ENCODE measurements around the gene EIF4EBP2.

Gene EIF4EBP2

GRCh38 chr10:70396140-70396539 lies 7.8 kb upstream of the EIF4EBP2 start:
- no peak for ATAC-seq (replicated peaks; ENCODE audit: extremely low read depth, poor library complexity, severe bottlenecking)
- no peak overlapping the region for H3K27ac Mint-ChIP-seq (ENCODE audit: low read depth)
- no peaks in the 10 kb centered on the region for H3K4me1 Mint-ChIP-seq
- DNase-seq (ENCODE audit: low spot score in 2 of 2): no peak
- H3K4me3 Mint-ChIP-seq: no peak overlapping the region
- no peaks in the 10 kb centered on the region for H3K36me3 Mint-ChIP-seq (ENCODE audit: insufficient read depth)
- no peaks in the 10 kb centered on the region for H3K9me3 Mint-ChIP-seq
- peaks cover 11% of the 10 kb centered on the region for H3K27me3 Mint-ChIP-seq

DNA sequence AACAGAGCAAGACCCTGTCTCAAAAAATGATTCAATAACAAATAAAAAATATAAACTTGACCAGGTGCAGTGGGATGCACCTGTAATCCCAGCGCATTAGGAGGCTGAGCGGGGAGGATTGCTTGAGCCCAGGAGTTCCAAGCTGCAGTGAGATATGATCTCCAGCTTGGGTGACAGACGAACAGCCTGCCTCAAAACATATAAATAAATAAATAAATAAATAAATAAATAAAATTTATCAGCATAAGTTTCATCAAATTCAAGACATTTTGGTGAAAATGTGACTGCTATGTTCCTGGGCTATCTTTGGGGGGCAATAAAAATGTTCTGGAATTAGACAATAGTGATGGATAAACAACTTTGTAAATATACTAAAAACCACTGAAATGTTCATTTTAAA lies 4.8 kb upstream of the EIF4EBP2 start:
- Mint-ChIP-seq H3K27me3 (no peaks in the 10 kb centered on the region), H3K4me1 (peaks cover 6% of the 10 kb centered on the region), H3K27ac (ENCODE audit: low read depth) (no peak overlapping the region)

DNA sequence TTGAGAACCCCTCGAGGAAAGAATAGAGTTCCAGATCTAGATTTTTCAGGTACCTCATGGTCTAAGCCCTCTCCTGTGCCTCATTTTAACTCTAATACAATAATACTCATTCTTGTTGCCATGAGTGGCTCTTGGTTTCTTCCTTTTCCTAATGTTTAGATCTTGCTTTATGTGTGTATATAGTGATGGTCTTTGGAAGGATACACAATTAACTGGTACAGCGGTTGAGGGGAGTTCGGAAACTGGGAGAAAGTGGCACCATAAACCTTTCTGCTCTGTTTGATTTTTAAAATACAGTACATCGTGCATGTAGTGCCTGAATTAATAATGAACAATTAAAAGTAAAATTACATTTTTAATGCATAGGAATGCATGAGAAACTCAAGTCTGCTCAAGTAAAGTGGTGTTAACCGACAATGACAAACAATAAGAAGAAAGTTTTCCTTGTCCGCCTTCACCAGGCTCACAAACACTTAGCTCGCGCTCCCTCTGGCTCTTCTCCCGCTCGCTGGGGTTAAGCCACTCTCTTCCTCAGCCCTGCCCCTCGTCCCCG lies 386 bp upstream of the EIF4EBP2 start:
- Mint-ChIP-seq H3K4me1 (peaks cover 34% of the 10 kb centered on the region), H3K9me3 (no peaks in the 10 kb centered on the region), H3K36me3 (ENCODE audit: insufficient read depth) (peaks cover 7% of the 10 kb centered on the region), H3K4me3 (peak overlapping the region; percentile 99), H3K27ac (ENCODE audit: low read depth) (peak overlapping the region; percentile 58), H3K27me3 (no peaks in the 10 kb centered on the region)
- DNase-seq (ENCODE audit: low spot score in 2 of 2): no peak
- no peak for ATAC-seq (replicated peaks; ENCODE audit: extremely low read depth, poor library complexity, severe bottlenecking)

More for the DNA sequence above, 4.8 kb upstream of the EIF4EBP2 start:
- Mint-ChIP-seq H3K4me3 (no peak overlapping the region), H3K36me3 (ENCODE audit: insufficient read depth) (no peaks in the 10 kb centered on the region), H3K9me3 (no peaks in the 10 kb centered on the region)
- ATAC-seq (replicated peaks; ENCODE audit: extremely low read depth, poor library complexity, severe bottlenecking) (no peak), DNase-seq (ENCODE audit: low spot score in 2 of 2) (no peak)

GRCh38 chr10:70404787-70405036 lies 767 bp downstream of the EIF4EBP2 start:
- H3K4me3 Mint-ChIP-seq: peak overlapping the region; percentile 99
- no peak for DNase-seq (ENCODE audit: low spot score in 2 of 2)
- H3K9me3 Mint-ChIP-seq: no peaks in the 10 kb centered on the region
- H3K36me3 Mint-ChIP-seq (ENCODE audit: insufficient read depth): peaks cover 9% of the 10 kb centered on the region
- H3K27ac Mint-ChIP-seq (ENCODE audit: low read depth): peak overlapping the region; percentile 98
- no peaks in the 10 kb centered on the region for H3K27me3 Mint-ChIP-seq
- H3K4me1 Mint-ChIP-seq: peaks cover 46% of the 10 kb centered on the region
- no peak for ATAC-seq (replicated peaks; ENCODE audit: extremely low read depth, poor library complexity, severe bottlenecking)

GRCh38 chr10:70405037-70405824 lies 1.3 kb downstream of the EIF4EBP2 start:
- peak overlapping the region; percentile 99 for H3K4me3 Mint-ChIP-seq
- peak overlapping the region; percentile 98 for H3K27ac Mint-ChIP-seq (ENCODE audit: low read depth)
- H3K36me3 Mint-ChIP-seq (ENCODE audit: insufficient read depth): peaks cover 11% of the 10 kb centered on the region
- no peaks in the 10 kb centered on the region for H3K27me3 Mint-ChIP-seq
- DNase-seq (ENCODE audit: low spot score in 2 of 2) (no peak), ATAC-seq (replicated peaks; ENCODE audit: extremely low read depth, poor library complexity, severe bottlenecking) (no peak)
- peaks cover 49% of the 10 kb centered on the region for H3K4me1 Mint-ChIP-seq
- H3K9me3 Mint-ChIP-seq: no peaks in the 10 kb centered on the region

DNA sequence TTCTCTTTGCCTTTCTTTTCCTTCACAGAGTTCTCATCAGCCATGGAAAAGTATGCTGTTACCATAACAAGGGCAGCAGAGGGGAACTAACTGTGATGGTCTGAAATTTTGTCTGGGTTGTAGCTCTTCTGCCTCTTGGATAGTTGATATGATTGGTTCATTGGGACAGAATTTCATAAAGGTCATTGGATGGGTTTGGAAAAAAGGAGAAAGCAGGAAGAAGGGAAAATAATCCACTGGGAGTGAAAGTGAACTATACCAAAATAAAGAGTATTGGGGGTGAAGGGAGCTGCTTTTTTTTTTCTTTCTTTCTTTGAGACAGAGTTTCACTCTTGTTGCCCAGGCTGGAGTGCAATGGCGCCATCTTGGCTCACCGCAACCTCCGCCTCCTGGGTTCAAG lies 5.8 kb downstream of the EIF4EBP2 start:
- peaks cover 9% of the 10 kb centered on the region for H3K36me3 Mint-ChIP-seq (ENCODE audit: insufficient read depth)
- H3K9me3 Mint-ChIP-seq: no peaks in the 10 kb centered on the region
- no peaks in the 10 kb centered on the region for H3K27me3 Mint-ChIP-seq
- peaks cover 72% of the 10 kb centered on the region for H3K4me1 Mint-ChIP-seq
- H3K4me3 Mint-ChIP-seq: peak overlapping the region; percentile 3
- ATAC-seq (replicated peaks; ENCODE audit: extremely low read depth, poor library complexity, severe bottlenecking) (no peak), DNase-seq (ENCODE audit: low spot score in 2 of 2) (no peak)
- peak overlapping the region; percentile 4 for H3K27ac Mint-ChIP-seq (ENCODE audit: low read depth)

DNA sequence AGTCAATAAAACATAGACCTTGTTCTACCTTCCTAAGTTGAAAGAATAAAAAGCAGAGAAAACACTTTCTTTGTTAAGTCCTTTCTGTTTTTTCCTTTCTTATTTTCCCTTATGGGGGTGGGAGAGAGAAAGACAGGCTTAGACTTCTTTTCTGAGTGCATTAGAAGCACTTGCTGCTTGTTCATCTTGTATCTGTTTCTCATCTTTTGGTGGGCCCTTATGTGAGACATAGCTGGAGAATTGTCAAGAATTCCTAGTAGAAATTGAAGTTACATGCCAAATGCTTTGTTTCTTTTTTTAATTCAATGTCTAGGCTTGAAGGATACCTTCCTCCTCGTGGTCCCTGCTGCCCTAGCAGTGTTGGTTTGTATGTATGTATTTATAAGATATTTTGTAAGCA lies 6.7 kb downstream of the EIF4EBP2 start:
- Mint-ChIP-seq H3K9me3 (no peaks in the 10 kb centered on the region), H3K4me1 (peaks cover 72% of the 10 kb centered on the region)
- DNase-seq (ENCODE audit: low spot score in 2 of 2): no peak

DNA sequence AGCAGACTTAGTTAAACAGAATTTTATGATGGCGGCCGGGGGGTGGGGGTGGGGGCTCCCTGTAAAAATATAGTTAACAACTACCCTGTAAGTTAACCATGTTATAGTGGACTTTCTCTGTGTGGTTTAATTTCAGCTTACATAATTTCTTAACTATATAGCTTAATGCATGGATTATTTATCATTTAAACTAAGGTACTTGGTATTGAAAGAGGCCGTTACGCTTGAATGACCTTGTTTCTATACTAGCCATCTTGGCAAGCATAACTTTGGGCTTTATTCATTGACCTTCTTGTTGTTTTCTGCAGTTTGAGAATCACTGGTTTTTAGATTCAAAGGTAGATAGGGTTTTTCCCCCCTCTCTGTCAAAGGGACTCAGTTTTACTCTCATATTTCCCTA lies 8.4 kb downstream of the EIF4EBP2 start:
- DNase-seq (ENCODE audit: low spot score in 2 of 2) (no peak), ATAC-seq (replicated peaks; ENCODE audit: extremely low read depth, poor library complexity, severe bottlenecking) (no peak)
- H3K4me1 Mint-ChIP-seq: peaks cover 66% of the 10 kb centered on the region
- no peaks in the 10 kb centered on the region for H3K27me3 Mint-ChIP-seq
- H3K9me3 Mint-ChIP-seq: no peaks in the 10 kb centered on the region
- peaks cover 3% of the 10 kb centered on the region for H3K36me3 Mint-ChIP-seq (ENCODE audit: insufficient read depth)
- H3K4me3 Mint-ChIP-seq: no peak overlapping the region
- no peak overlapping the region for H3K27ac Mint-ChIP-seq (ENCODE audit: low read depth)

More for the DNA sequence above, 6.7 kb downstream of the EIF4EBP2 start:
- H3K27ac Mint-ChIP-seq (ENCODE audit: low read depth): no peak overlapping the region
- no peak for ATAC-seq (replicated peaks; ENCODE audit: extremely low read depth, poor library complexity, severe bottlenecking)
- no peaks in the 10 kb centered on the region for H3K27me3 Mint-ChIP-seq
- peaks cover 9% of the 10 kb centered on the region for H3K36me3 Mint-ChIP-seq (ENCODE audit: insufficient read depth)
- no peak overlapping the region for H3K4me3 Mint-ChIP-seq

DNA sequence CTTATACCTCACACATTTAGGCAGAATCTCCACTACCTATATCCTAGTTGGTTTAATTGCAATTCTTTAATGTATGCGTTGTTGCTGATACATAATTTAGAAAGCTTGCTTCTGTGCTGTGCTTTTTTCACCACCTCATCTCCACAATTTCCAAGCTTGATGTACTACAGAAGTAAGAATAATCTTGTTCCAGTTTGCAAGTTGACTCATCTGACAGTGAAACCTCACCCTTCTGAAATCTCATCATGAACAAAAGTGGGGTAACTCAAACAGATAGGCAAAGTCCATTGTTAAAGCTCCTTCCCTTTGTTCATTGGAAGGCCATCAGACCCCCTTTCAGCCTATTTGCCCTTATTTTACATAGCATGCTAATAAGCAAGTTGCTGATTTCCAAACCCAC lies 13.6 kb downstream of the EIF4EBP2 start:
- DNase-seq (ENCODE audit: low spot score in 2 of 2): no peak
- no peaks in the 10 kb centered on the region for H3K9me3 Mint-ChIP-seq
- no peak for ATAC-seq (replicated peaks; ENCODE audit: extremely low read depth, poor library complexity, severe bottlenecking)
- H3K27ac Mint-ChIP-seq (ENCODE audit: low read depth): no peak overlapping the region
- peaks cover 31% of the 10 kb centered on the region for H3K36me3 Mint-ChIP-seq (ENCODE audit: insufficient read depth)
- H3K4me1 Mint-ChIP-seq: peaks cover 29% of the 10 kb centered on the region
- H3K4me3 Mint-ChIP-seq: no peak overlapping the region
- no peaks in the 10 kb centered on the region for H3K27me3 Mint-ChIP-seq

DNA sequence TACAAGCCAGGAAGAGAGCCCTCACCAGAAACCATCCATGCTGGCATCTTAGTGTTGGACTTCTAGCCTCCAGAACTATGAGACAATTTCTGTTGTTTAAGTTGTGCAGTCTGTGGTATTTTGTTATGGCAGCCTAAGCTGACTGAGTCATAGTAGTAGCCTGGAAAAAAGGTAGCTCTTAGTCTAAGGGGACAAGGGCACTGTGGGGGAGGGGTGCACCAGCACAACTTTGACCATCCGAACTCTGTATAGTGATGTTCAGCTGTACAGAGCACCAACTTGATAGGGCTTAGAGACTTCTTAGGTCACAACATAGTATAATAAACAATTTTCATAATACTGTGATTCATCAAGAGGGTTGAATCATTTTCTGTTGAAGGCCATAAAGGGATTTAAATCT lies 14.3 kb downstream of the EIF4EBP2 start:
- peaks cover 38% of the 10 kb centered on the region for H3K36me3 Mint-ChIP-seq (ENCODE audit: insufficient read depth)
- ATAC-seq (replicated peaks; ENCODE audit: extremely low read depth, poor library complexity, severe bottlenecking): no peak
- no peaks in the 10 kb centered on the region for H3K27me3 Mint-ChIP-seq
- H3K27ac Mint-ChIP-seq (ENCODE audit: low read depth): no peak overlapping the region
- no peak overlapping the region for H3K4me3 Mint-ChIP-seq
- H3K9me3 Mint-ChIP-seq: no peaks in the 10 kb centered on the region
- peaks cover 29% of the 10 kb centered on the region for H3K4me1 Mint-ChIP-seq
- DNase-seq (ENCODE audit: low spot score in 2 of 2): no peak

- Mint-ChIP-seq H3K27ac (ENCODE audit: low read depth) (no peak overlapping the region), H3K36me3 (ENCODE audit: insufficient read depth) (peaks cover 43% of the 10 kb centered on the region), H3K4me3 (no peak overlapping the region), H3K27me3 (no peaks in the 10 kb centered on the region), H3K4me1 (peaks cover 27% of the 10 kb centered on the region), H3K9me3 (no peaks in the 10 kb centered on the region)
- DNase-seq (ENCODE audit: low spot score in 2 of 2): no peak
- ATAC-seq (replicated peaks; ENCODE audit: extremely low read depth, poor library complexity, severe bottlenecking): no peak
Measured at GRCh38 chr10:70418713-70419112, 14.8 kb downstream of the EIF4EBP2 start.

DNA sequence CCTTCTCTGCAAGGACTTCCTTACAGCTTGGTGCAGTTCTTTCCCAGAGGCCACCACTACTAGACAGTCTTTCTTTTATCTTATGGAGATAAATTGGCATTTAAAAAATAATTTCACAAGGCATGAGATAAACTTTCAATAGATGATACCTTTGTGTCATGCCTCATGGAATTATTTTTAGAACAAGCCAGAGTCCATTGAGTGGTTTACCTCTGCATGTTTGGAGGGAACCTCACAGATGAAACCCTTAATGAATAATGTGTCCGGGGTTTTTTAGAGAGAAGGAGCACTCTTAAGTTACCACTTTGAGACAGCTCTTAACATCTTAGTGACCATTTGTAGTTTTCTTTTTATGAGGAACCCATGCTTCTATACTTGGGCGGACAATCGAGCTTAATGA lies 20.4 kb downstream of the EIF4EBP2 start:
- Mint-ChIP-seq H3K36me3 (ENCODE audit: insufficient read depth) (peaks cover 67% of the 10 kb centered on the region), H3K4me1 (peaks cover 9% of the 10 kb centered on the region), H3K27me3 (no peaks in the 10 kb centered on the region), H3K27ac (ENCODE audit: low read depth) (no peak overlapping the region), H3K4me3 (no peak overlapping the region), H3K9me3 (no peaks in the 10 kb centered on the region)
- no peak for DNase-seq (ENCODE audit: low spot score in 2 of 2)
- ATAC-seq (replicated peaks; ENCODE audit: extremely low read depth, poor library complexity, severe bottlenecking): no peak

GRCh38 chr10:70425096-70425495 lies 21.2 kb downstream of the EIF4EBP2 start:
- ATAC-seq (replicated peaks; ENCODE audit: extremely low read depth, poor library complexity, severe bottlenecking) (no peak), DNase-seq (ENCODE audit: low spot score in 2 of 2) (no peak)
- Mint-ChIP-seq H3K4me3 (no peak overlapping the region), H3K9me3 (no peaks in the 10 kb centered on the region), H3K36me3 (ENCODE audit: insufficient read depth) (peaks cover 63% of the 10 kb centered on the region), H3K4me1 (peaks cover 9% of the 10 kb centered on the region), H3K27ac (ENCODE audit: low read depth) (no peak overlapping the region), H3K27me3 (no peaks in the 10 kb centered on the region)

Data from central memory CD8-positive, alpha-beta T cell (primary cell).